GM19438 (cell line): ENCODE results near the gene PYGB.
A peak's percentile ranks its signal among the peaks of the same experiment; 100 is the strongest.

Experiments used
- ATAC-seq: cut with Tn5 transposase; IDR thresholded peaks from one replicate; pipeline ENCODE4 v1.9.1; 2021; ENCODE audit warnings: low read depth; ENCODE audit not compliant: unreplicated experiment

The PYGB gene

GRCh38 chr20:25291432-25292133 is 43.7 kb downstream of the PYGB start:
- ATAC-seq = no peak

GRCh38 chr20:25292176-25292891 is 44.4 kb downstream of the PYGB start:
- no peak for ATAC-seq

- ATAC-seq = no peak
Measured at GRCh38 chr20:25293507-25293906, 45.6 kb downstream of the PYGB start.

GRCh38 chr20:25293910-25294458 is 46.1 kb downstream of the PYGB start:
- no peak for ATAC-seq

GRCh38 chr20:25294459-25295385 is 46.8 kb downstream of the PYGB start:
- ATAC-seq = no peak

- ATAC-seq = no peak
Measured at GRCh38 chr20:25295386-25296093, 47.7 kb downstream of the PYGB start.

GRCh38 chr20:25296094-25297093 is 48.5 kb downstream of the PYGB start:
- ATAC-seq = peak; percentile 40

- peak; percentile 69 for ATAC-seq
Measured at GRCh38 chr20:25297141-25297905, 49.4 kb downstream of the PYGB start.

- ATAC-seq = no peak
Measured at GRCh38 chr20:25299806-25300205, 51.9 kb downstream of the PYGB start.

GRCh38 chr20:25300496-25301170 is 52.7 kb downstream of the PYGB start:
- no peak for ATAC-seq

- no peak for ATAC-seq
Measured at GRCh38 chr20:25301357-25301920, 53.6 kb downstream of the PYGB start.

GRCh38 chr20:25302596-25302995 is 54.7 kb downstream of the PYGB start:
- no peak for ATAC-seq

GRCh38 chr20:25303292-25304024 is 55.6 kb downstream of the PYGB start:
- no peak for ATAC-seq

GRCh38 chr20:25304025-25304549 is 56.2 kb downstream of the PYGB start:
- ATAC-seq = no peak

- no peak for ATAC-seq
Measured at GRCh38 chr20:25306991-25307903, 59.4 kb downstream of the PYGB start.
